ENCODE measurements around the gene SOX5. TPM values are rescaled to one million over a fixed set of nuclear protein-coding genes. Genes with fewer than 3 reads are reported as not detected.

Gene SOX5
- total RNA-seq, 2 experiments from 2014 or later = not detected

- Mint-ChIP-seq H3K27ac (no peak overlapping the region), H3K4me3 (no peak overlapping the region), H3K9me3 (peaks cover 7% of the 10 kb centered on the region), H3K4me1 (no peaks in the 10 kb centered on the region), H3K27me3 (no peaks in the 10 kb centered on the region), H3K36me3 (ENCODE audit: low read depth) (no peaks in the 10 kb centered on the region)
- DNase-seq = no peak
- ChIA-PET POLR2A (no interaction called here), CTCF (no interaction called here)
These were observed 380.1 kb downstream of the SOX5 start for GRCh38 chr12:23569356-23569755.

DNA sequence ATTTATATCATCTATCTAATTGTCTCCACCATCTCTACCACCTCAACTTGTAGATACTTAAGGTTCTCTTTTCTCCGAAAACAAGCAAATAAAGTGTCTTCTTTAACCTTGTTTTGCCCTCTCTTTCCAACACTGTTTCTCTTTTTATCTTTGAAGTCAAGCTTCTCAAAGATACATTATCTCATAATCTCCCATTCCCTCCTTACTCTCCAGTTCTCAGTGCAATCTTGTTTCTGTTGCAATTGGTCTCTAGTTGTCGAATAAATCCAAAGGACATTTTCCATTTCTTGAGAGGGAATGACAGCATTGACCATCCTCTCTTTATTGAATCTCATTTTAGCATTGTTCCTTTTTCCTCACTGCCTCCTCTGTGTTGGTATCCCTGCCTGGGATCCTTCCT lies 383.3 kb downstream of the SOX5 start:
- DNase-seq = no peak
- peaks cover 7% of the 10 kb centered on the region for H3K9me3 Mint-ChIP-seq
- POLR2A ChIA-PET = no interaction called here
- no peaks in the 10 kb centered on the region for H3K36me3 Mint-ChIP-seq (ENCODE audit: low read depth)
- H3K4me3 Mint-ChIP-seq = no peak overlapping the region
- no peaks in the 10 kb centered on the region for H3K27me3 Mint-ChIP-seq
- CTCF ChIA-PET = no interaction called here
- H3K4me1 Mint-ChIP-seq = no peaks in the 10 kb centered on the region
- H3K27ac Mint-ChIP-seq = no peak overlapping the region

GRCh38 chr12:23564451-23565152 lies 384.9 kb downstream of the SOX5 start:
- ChIA-PET CTCF (no interaction called here), POLR2A (no interaction called here)
- Mint-ChIP-seq H3K4me1 (no peaks in the 10 kb centered on the region), H3K27me3 (no peaks in the 10 kb centered on the region), H3K4me3 (no peak overlapping the region), H3K9me3 (peaks cover 6% of the 10 kb centered on the region), H3K27ac (no peak overlapping the region), H3K36me3 (ENCODE audit: low read depth) (no peaks in the 10 kb centered on the region)
- no peak for DNase-seq

DNA sequence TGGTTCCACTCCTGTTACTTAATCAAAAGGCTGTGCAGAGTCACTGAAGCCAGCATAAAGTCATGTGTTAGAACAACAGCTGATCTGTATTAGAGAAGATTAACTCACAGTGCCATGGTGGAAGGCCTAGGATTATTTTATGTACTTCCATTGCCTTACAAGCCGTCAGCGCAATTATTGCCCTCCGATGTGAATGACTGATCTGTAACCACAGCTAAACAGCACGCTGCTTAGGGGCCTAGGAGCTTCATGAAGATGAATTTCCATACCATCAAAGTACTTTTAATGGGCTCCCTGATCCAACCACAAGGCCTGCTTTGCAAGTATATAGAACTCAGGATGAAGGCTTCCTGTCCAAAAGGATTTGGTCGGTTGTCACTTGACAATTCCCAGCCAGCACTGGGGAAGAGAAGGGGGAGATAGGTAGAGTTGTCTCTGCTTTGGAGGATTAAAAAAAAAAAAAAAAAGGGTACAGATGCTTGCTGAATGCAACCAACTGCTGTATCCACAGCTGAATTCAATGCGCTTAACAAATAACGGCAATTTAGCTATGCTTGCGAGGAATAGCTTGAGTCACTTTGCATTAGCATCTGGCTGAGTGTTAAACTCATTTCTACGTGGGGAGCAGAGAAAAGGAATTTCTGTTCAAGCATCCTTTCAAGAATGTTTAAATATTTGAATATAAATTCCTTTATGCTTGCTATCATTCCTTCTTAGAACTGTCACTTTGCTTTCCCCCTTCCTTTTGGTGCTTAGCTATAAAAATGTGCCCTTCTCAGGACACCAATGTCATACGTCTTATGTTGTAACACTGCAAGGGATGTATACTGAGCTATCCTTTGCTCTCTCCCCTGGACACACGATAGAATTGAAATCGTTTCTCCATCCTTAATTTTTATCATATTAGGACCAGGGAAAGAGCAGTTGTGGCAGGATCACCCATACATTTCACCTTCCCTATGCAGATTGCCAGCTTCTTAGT lies 387.8 kb downstream of the SOX5 start:
- H3K4me3 Mint-ChIP-seq = no peak overlapping the region
- ChIA-PET CTCF (interaction anchor here (0.5 kb wide), 1 partner anchor 11 kb away, joined by 5 read pairs; no protein-coding TSS in a partner anchor), POLR2A (no interaction called here)
- DNase-seq = no peak
- H3K9me3 Mint-ChIP-seq = peaks cover 3% of the 10 kb centered on the region
- no peaks in the 10 kb centered on the region for H3K36me3 Mint-ChIP-seq (ENCODE audit: low read depth)
- H3K27ac Mint-ChIP-seq = no peak overlapping the region
- H3K4me1 Mint-ChIP-seq = no peaks in the 10 kb centered on the region
- H3K27me3 Mint-ChIP-seq = no peaks in the 10 kb centered on the region

GRCh38 chr12:23560611-23561010 lies 388.9 kb downstream of the SOX5 start:
- no peak overlapping the region for H3K27ac Mint-ChIP-seq
- no peaks in the 10 kb centered on the region for H3K4me1 Mint-ChIP-seq
- ChIA-PET POLR2A (no interaction called here), CTCF (no interaction called here)
- H3K36me3 Mint-ChIP-seq (ENCODE audit: low read depth) = no peaks in the 10 kb centered on the region
- no peak overlapping the region for H3K4me3 Mint-ChIP-seq
- peaks cover 3% of the 10 kb centered on the region for H3K9me3 Mint-ChIP-seq
- DNase-seq = no peak
- H3K27me3 Mint-ChIP-seq = no peaks in the 10 kb centered on the region

DNA sequence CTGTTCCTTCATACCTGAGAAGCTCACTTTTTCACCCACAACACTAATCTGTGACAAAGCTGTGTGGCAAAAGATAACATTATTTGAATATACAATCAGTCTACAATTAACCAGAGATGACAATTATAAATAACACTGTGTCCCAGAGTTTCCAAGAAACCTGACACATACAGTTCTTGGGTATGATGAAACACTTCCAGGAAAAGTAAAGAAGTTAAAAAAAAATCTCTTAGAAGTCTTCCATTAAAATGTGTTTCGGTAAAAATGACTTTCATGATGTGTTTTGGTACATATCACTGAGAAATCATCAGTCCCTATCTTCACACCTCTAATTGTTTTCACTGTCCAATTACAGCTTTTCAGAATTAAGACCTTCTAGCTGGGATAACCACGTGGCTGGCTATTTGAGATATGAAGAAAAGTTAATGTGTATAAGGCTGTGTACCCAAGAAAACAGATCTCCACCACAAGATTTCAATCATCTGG lies 390.2 kb downstream of the SOX5 start:
- Mint-ChIP-seq H3K4me1 (no peaks in the 10 kb centered on the region), H3K4me3 (no peak overlapping the region), H3K36me3 (ENCODE audit: low read depth) (no peaks in the 10 kb centered on the region), H3K27me3 (no peaks in the 10 kb centered on the region), H3K27ac (no peak overlapping the region), H3K9me3 (peaks cover 3% of the 10 kb centered on the region)
- no peak for DNase-seq
- ChIA-PET CTCF (no interaction called here), POLR2A (interaction anchor here (0.7 kb wide), 1 partner anchor 270 kb away, joined by 5 read pairs; no protein-coding TSS in a partner anchor)

DNA sequence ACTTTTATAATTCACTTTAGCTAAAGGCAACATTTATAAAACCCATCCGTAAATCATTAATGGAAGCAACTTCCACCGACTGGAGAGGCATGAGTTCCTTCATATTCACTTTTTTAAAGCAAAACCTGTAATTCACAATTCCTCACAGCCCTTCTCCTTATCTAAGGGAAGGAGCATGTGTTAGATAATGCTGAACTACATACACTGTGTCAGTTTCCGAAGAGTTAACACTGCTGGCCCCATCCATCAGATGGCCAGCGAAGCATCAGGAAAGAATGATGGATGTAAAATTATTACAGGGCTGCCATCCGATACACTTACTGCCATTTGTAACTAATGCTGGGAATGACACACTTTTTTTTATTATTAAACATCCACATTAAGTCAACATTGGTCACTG lies 392.8 kb downstream of the SOX5 start:
- CTCF ChIA-PET = no interaction called here
- H3K4me3 Mint-ChIP-seq = no peak overlapping the region
- POLR2A ChIA-PET = no interaction called here
- H3K4me1 Mint-ChIP-seq = no peaks in the 10 kb centered on the region
- no peaks in the 10 kb centered on the region for H3K27me3 Mint-ChIP-seq
- peaks cover 3% of the 10 kb centered on the region for H3K9me3 Mint-ChIP-seq
- H3K27ac Mint-ChIP-seq = no peak overlapping the region
- no peaks in the 10 kb centered on the region for H3K36me3 Mint-ChIP-seq (ENCODE audit: low read depth)
- DNase-seq = no peak

DNA sequence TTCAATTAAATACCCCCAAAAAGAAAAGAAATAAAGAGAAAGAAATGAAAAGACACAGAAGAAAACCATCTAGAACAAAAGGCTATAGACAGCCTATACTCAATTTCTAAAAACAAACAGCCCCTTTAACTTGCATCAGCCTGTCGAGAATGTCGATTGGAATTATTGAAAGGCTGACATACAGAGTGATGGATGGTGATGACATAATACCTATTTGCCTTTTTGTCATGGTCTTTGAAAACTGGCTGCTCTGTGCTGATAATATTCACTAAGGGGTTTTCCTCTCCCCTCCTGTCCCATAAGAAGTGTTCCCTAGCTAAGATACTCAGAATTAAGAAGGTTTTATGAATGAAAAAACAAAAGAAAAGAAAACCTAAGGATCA lies 393.7 kb downstream of the SOX5 start:
- CTCF ChIA-PET = no interaction called here
- H3K9me3 Mint-ChIP-seq = peaks cover 3% of the 10 kb centered on the region
- no peaks in the 10 kb centered on the region for H3K27me3 Mint-ChIP-seq
- H3K4me1 Mint-ChIP-seq = no peaks in the 10 kb centered on the region
- no peaks in the 10 kb centered on the region for H3K36me3 Mint-ChIP-seq (ENCODE audit: low read depth)
- no peak overlapping the region for H3K4me3 Mint-ChIP-seq
- H3K27ac Mint-ChIP-seq = no peak overlapping the region
- POLR2A ChIA-PET = no interaction called here
- DNase-seq = no peak

DNA sequence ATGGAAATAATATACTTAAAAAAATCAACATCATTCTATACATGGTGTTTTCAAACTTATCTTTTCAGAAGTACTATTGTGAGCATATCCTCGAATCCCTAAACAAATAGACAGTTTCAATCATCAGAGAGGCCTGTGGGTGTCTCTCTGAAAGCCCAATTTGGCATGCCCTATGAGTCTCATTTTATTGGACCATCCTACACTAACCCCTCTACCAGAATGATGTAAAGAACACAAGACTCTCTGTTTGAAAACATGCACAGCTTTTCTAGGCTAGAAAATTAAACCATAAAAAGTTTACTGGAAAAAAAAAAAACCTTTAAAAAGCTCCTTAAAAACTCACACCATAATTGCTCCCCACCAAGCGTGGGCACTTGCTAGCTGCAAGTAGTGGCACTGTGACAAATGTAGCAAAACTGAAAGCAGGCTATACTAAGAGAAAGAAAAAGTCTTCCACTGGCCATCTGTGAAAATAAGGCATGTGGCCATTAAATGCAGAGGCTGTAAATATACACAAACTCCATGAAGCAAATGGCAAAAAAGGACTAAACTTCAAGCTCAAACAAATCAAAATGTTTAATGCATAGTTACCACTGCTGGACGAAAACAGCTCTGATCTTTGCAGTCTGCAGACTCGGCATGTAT lies 394.2 kb downstream of the SOX5 start:
- Mint-ChIP-seq H3K36me3 (ENCODE audit: low read depth) (no peaks in the 10 kb centered on the region), H3K4me3 (no peak overlapping the region), H3K4me1 (no peaks in the 10 kb centered on the region), H3K9me3 (peaks cover 3% of the 10 kb centered on the region), H3K27ac (no peak overlapping the region), H3K27me3 (no peaks in the 10 kb centered on the region)
- ChIA-PET POLR2A (no interaction called here), CTCF (no interaction called here)
- DNase-seq = no peak

DNA sequence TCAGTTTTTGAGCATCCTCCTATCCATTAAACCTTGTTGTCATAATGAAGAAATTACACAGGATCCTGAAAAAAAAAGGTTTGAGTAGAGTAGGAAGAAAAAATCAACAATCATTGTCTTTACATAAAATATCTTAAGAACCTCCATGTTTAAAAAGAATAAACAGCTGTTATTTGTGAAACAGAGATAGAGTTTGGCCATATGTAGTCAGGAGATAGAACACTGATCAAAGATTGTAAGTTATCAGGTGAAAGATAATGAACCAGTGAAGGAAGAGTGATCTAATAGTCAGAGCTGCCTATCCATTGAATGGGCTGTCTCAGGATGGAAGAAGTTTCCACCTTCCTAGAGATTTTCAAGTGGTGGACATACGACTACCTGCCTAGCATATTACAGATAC lies 397.1 kb downstream of the SOX5 start:
- Mint-ChIP-seq H3K36me3 (ENCODE audit: low read depth) (no peaks in the 10 kb centered on the region), H3K27ac (no peak overlapping the region), H3K4me1 (no peaks in the 10 kb centered on the region), H3K27me3 (no peaks in the 10 kb centered on the region), H3K4me3 (no peak overlapping the region), H3K9me3 (no peaks in the 10 kb centered on the region)
- CTCF ChIA-PET = no interaction called here
- no peak for DNase-seq
- POLR2A ChIA-PET = no interaction called here

- Mint-ChIP-seq H3K4me1 (no peaks in the 10 kb centered on the region), H3K27ac (no peak overlapping the region), H3K4me3 (no peak overlapping the region), H3K36me3 (ENCODE audit: low read depth) (no peaks in the 10 kb centered on the region), H3K27me3 (no peaks in the 10 kb centered on the region), H3K9me3 (no peaks in the 10 kb centered on the region)
- ChIA-PET CTCF (no interaction called here), POLR2A (no interaction called here)
- DNase-seq = no peak
These were observed 398.7 kb downstream of the SOX5 start for GRCh38 chr12:23550753-23551152.

- no peaks in the 10 kb centered on the region for H3K36me3 Mint-ChIP-seq (ENCODE audit: low read depth)
- no peak overlapping the region for H3K4me3 Mint-ChIP-seq
- CTCF ChIA-PET = no interaction called here
- no peak overlapping the region for H3K27ac Mint-ChIP-seq
- no peaks in the 10 kb centered on the region for H3K27me3 Mint-ChIP-seq
- POLR2A ChIA-PET = no interaction called here
- no peak for DNase-seq
- H3K9me3 Mint-ChIP-seq = no peaks in the 10 kb centered on the region
- H3K4me1 Mint-ChIP-seq = no peaks in the 10 kb centered on the region
These were observed 400.7 kb downstream of the SOX5 start for GRCh38 chr12:23548742-23549141.

- no peak overlapping the region for H3K4me3 Mint-ChIP-seq
These were observed 402.7 kb downstream of the SOX5 start for GRCh38 chr12:23546756-23547155.

More at GRCh38 chr12:23546756-23547155, 402.7 kb downstream of the SOX5 start:
- H3K4me1 Mint-ChIP-seq = no peaks in the 10 kb centered on the region
- no peaks in the 10 kb centered on the region for H3K27me3 Mint-ChIP-seq
- POLR2A ChIA-PET = no interaction called here
- no peaks in the 10 kb centered on the region for H3K36me3 Mint-ChIP-seq (ENCODE audit: low read depth)
- CTCF ChIA-PET = no interaction called here
- H3K9me3 Mint-ChIP-seq = no peaks in the 10 kb centered on the region
- H3K27ac Mint-ChIP-seq = no peak overlapping the region
- DNase-seq = no peak

All from activated CD4-positive, alpha-beta T cell treated with anti-CD3 and anti-CD28 coated beads, Interleukin-2, amount 10 ng/mL, durations not matched to agents 7 days and 5 days (primary cell).